ENCODE data around the gene ZNF280D.

GRCh38 chr15:56679225-56679624 is 54.1 kb downstream of the ZNF280D start:
- no peak for TF ChIP-seq CTCF (conservative IDR thresholded peaks at IDR 0.05 in 1 of 2, IDR thresholded peaks at IDR 0.05 in 1 of 2; ENCODE audit: extremely low read depth in 1 of 2, insufficient read depth in 1 of 2, low read depth in 1 of 2, low read length in 2 of 2)
- TF ChIP-seq EZH2 (IDR thresholded peaks at IDR 0.05; ENCODE audit: borderline replicate concordance, low read length), result no peak

Measured in mammary epithelial cell (primary cell).